ENCODE measurements around the gene C6orf141.

DNA sequence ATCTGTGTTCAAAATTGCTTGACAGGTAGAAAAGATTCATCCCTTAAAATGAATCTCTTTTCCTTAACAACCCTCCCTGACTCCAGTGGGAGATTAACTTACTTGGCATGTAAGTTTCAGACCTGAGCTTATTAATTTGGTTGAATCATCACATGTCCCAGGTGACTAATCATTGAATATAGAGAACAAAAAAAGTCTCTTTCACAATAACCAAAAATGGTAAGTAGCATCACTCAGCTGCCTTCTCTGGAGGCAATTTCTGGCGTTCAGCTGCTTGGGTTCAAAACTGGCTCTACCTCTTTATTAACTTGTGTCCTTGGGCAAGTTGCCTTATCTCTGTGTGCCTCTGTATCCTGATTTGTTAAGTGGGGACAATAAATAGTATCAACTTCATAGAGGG lies 2.9 kb downstream of the C6orf141 start:
- TF ChIP-seq, protein P1, sequence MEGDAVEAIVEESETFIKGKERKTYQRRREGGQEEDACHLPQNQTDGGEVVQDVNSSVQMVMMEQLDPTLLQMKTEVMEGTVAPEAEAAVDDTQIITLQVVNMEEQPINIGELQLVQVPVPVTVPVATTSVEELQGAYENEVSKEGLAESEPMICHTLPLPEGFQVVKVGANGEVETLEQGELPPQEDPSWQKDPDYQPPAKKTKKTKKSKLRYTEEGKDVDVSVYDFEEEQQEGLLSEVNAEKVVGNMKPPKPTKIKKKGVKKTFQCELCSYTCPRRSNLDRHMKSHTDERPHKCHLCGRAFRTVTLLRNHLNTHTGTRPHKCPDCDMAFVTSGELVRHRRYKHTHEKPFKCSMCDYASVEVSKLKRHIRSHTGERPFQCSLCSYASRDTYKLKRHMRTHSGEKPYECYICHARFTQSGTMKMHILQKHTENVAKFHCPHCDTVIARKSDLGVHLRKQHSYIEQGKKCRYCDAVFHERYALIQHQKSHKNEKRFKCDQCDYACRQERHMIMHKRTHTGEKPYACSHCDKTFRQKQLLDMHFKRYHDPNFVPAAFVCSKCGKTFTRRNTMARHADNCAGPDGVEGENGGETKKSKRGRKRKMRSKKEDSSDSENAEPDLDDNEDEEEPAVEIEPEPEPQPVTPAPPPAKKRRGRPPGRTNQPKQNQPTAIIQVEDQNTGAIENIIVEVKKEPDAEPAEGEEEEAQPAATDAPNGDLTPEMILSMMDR (conservative IDR thresholded peaks at IDR 0.05; ENCODE audit: low read length): no peak
- no peak for TF ChIP-seq EZH2phosphoT487 (IDR thresholded peaks at IDR 0.05; ENCODE audit: borderline replicate concordance)
